ENCODE data around the gene DUSP3. TPM values are rescaled to one million over a fixed set of nuclear protein-coding genes. Genes with fewer than 3 reads are reported as not detected.

Gene DUSP3
- total and polyA plus RNA-seq, 2 of the 13 experiments (the other 11 are each of a cell fraction or from before 2014, with no cell fraction given): 60.0 to 71.5 TPM

- peak; percentile 91 for TF ChIP-seq ZSCAN5A (CRISPR knock-in tag; IDR thresholded peaks at IDR 0.05; ENCODE audit: borderline replicate concordance)
- TF ChIP-seq ZC3H13 (CRISPR knock-in tag; IDR thresholded peaks at IDR 0.05): no peak
- TF ChIP-seq ZNF713 (CRISPR knock-in tag; IDR thresholded peaks at IDR 0.05): no peak
- TF ChIP-seq MEIS1 (CRISPR knock-in tag; IDR thresholded peaks at IDR 0.05; ENCODE audit: borderline replicate concordance): peak; percentile 65; the same call in 1 of the 2 replicates
- peak; percentile 81; the same call in 1 of the 2 replicates for TF ChIP-seq RXRA (CRISPR knock-in tag; IDR thresholded peaks at IDR 0.05)
- no peak for TF ChIP-seq PCBP1 (IDR thresholded peaks at IDR 0.05; ENCODE audit: borderline replicate concordance, low read depth, low read length)
- no peak for TF ChIP-seq ZNF652 (CRISPR knock-in tag; IDR thresholded peaks at IDR 0.05; ENCODE audit: borderline replicate concordance, low read depth)
- peak; percentile 34; the same call in 1 of the 2 replicates for TF ChIP-seq GATAD1 (CRISPR knock-in tag; IDR thresholded peaks at IDR 0.05)
- 0 out of 2 replicates have a peak, but pooled peaks have one; percentile 18 for TF ChIP-seq POGZ (CRISPR knock-in tag; IDR thresholded peaks at IDR 0.05)
- TF ChIP-seq, protein P1, sequence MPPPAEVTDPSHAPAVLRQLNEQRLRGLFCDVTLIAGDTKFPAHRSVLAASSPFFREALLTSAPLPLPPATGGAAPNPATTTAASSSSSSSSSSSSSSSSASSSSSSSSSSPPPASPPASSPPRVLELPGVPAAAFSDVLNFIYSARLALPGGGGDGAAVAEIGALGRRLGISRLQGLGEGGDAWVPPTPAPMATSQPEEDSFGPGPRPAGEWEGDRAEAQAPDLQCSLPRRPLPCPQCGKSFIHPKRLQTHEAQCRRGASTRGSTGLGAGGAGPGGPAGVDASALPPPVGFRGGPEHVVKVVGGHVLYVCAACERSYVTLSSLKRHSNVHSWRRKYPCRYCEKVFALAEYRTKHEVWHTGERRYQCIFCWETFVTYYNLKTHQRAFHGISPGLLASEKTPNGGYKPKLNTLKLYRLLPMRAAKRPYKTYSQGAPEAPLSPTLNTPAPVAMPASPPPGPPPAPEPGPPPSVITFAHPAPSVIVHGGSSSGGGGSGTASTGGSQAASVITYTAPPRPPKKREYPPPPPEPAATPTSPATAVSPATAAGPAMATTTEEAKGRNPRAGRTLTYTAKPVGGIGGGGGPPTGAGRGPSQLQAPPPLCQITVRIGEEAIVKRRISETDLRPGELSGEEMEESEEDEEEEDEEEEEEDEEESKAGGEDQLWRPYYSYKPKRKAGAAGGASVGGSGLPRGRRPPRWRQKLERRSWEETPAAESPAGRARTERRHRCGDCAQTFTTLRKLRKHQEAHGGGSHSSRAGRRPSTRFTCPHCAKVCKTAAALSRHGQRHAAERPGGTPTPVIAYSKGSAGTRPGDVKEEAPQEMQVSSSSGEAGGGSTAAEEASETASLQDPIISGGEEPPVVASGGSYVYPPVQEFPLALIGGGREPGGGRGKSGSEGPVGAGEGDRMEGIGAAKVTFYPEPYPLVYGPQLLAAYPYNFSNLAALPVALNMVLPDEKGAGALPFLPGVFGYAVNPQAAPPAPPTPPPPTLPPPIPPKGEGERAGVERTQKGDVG (CRISPR knock-in tag; IDR thresholded peaks at IDR 0.05; ENCODE audit: borderline replicate concordance): no peak
- no peak for TF ChIP-seq ZNF747 (CRISPR knock-in tag; IDR thresholded peaks at IDR 0.05; ENCODE audit: borderline replicate concordance)
- no peak for TF ChIP-seq ZNF839 (CRISPR knock-in tag; IDR thresholded peaks at IDR 0.05; ENCODE audit: borderline replicate concordance)
- TF ChIP-seq ZSCAN9 (CRISPR knock-in tag; IDR thresholded peaks at IDR 0.05; ENCODE audit: borderline replicate concordance): 0 out of 2 replicates have a peak, but pooled peaks have one; percentile 25
- TF ChIP-seq ZFP1 (CRISPR knock-in tag; IDR thresholded peaks at IDR 0.05): no peak
- TF ChIP-seq SOX13 (IDR thresholded peaks at IDR 0.05): peak; percentile 85
- peak in 1 of 2 experiments; percentile 91; a peak in 2 of 4 replicates for TF ChIP-seq SOX13 (CRISPR knock-in tag; conservative IDR thresholded peaks at IDR 0.05 in 1 of 2, IDR thresholded peaks at IDR 0.05 in 1 of 2)
- TF ChIP-seq RARA (CRISPR knock-in tag; IDR thresholded peaks at IDR 0.05): peak; percentile 90
- peak; percentile 71 for TF ChIP-seq SAP130 (CRISPR knock-in tag; IDR thresholded peaks at IDR 0.05; ENCODE audit: low read depth)
- no peak for TF ChIP-seq ZSCAN22 (CRISPR knock-in tag; IDR thresholded peaks at IDR 0.05)
- TF ChIP-seq, protein P2, sequence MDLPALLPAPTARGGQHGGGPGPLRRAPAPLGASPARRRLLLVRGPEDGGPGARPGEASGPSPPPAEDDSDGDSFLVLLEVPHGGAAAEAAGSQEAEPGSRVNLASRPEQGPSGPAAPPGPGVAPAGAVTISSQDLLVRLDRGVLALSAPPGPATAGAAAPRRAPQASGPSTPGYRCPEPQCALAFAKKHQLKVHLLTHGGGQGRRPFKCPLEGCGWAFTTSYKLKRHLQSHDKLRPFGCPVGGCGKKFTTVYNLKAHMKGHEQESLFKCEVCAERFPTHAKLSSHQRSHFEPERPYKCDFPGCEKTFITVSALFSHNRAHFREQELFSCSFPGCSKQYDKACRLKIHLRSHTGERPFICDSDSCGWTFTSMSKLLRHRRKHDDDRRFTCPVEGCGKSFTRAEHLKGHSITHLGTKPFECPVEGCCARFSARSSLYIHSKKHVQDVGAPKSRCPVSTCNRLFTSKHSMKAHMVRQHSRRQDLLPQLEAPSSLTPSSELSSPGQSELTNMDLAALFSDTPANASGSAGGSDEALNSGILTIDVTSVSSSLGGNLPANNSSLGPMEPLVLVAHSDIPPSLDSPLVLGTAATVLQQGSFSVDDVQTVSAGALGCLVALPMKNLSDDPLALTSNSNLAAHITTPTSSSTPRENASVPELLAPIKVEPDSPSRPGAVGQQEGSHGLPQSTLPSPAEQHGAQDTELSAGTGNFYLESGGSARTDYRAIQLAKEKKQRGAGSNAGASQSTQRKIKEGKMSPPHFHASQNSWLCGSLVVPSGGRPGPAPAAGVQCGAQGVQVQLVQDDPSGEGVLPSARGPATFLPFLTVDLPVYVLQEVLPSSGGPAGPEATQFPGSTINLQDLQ (CRISPR knock-in tag; IDR thresholded peaks at IDR 0.05): no peak
- TF ChIP-seq ZNF124 (CRISPR knock-in tag; IDR thresholded peaks at IDR 0.05): 0 out of 2 replicates have a peak, but pooled peaks have one; percentile 40
- TF ChIP-seq ZNF335 (CRISPR knock-in tag; IDR thresholded peaks at IDR 0.05): 0 out of 2 replicates have a peak, but pooled peaks have one; percentile 40
These were observed 23.1 kb upstream of the DUSP3 start (continued) for GRCh38 chr17:43801844-43802243.
